OCI-LY7 (cell line): ENCODE data around the gene MLYCD.

ENCODE experiments used
- CTCF ChIP-seq: fragments of 200-600 bp; sonication (generic); conservative IDR thresholded peaks from 2 replicates; pipeline ENCODE4 v1.5.1; 2014; ENCODE audit warnings: mild to moderate bottlenecking, antibody characterized with exemption, low read length, moderate library complexity, mixed read lengths
- EZH2phosphoT487 ChIP-seq: fragments of 200-600 bp; sonication (generic); IDR thresholded peaks from 2 replicates; pipeline ENCODE4 v1.6.1; 2018; ENCODE audit warnings: low read depth, borderline replicate concordance, mild to moderate bottlenecking, mixed run types, antibody characterized with exemption, low read length, moderate library complexity, mixed read lengths

- TF ChIP-seq CTCF (no peak), EZH2phosphoT487 (no peak)
Measured at GRCh38 chr16:83852774-83853173, 46.1 kb upstream of the MLYCD start.
